Endothelial cell of umbilical vein (primary cell): ENCODE measurements around the gene WAPL.

Source experiments
- EZH2 ChIP-seq: IDR thresholded peaks from 2 replicates; pipeline ENCODE4 v1.6.1; 2012; ENCODE audit warnings: borderline replicate concordance, low read depth, mild to moderate bottlenecking, moderate library complexity, low read length, inconsistent platforms; ENCODE audit not compliant: severe bottlenecking
- MYC ChIP-seq: IDR thresholded peaks from one replicate; pipeline ENCODE4 v1.6.1; 2011; ENCODE audit warnings: mild to moderate bottlenecking, low read depth, low read length
- POLR2A ChIP-seq: IDR thresholded peaks from 2 replicates; pipeline ENCODE4 v1.6.1; 2012; ENCODE audit warnings: low read depth, mild to moderate bottlenecking, control low read depth, low read length
- POLR2AphosphoS5 ChIP-seq: IDR thresholded peaks from 2 replicates; pipeline ENCODE4 v1.6.1; 2012; ENCODE audit warnings: low read depth, mild to moderate bottlenecking, control low read depth, low read length, moderate library complexity; ENCODE audit not compliant: insufficient read depth
- TF ChIP-seq, protein P1 (sequence below), 2 donors: IDR thresholded peaks; 1 replicate in 1 of 2; 2 replicates in 1 of 2; pipeline ENCODE4 v1.5.1; 2011; ENCODE audit warnings: low read length in 2 of 2, mild to moderate bottlenecking in 2 of 2, moderate library complexity in 2 of 2, control low read depth in 1 of 2, inconsistent platforms in 1 of 2, low read depth in 1 of 2; ENCODE audit not compliant: insufficient read depth in 1 of 2; ENCODE audit errors: extremely low read depth in 1 of 2

DNA sequence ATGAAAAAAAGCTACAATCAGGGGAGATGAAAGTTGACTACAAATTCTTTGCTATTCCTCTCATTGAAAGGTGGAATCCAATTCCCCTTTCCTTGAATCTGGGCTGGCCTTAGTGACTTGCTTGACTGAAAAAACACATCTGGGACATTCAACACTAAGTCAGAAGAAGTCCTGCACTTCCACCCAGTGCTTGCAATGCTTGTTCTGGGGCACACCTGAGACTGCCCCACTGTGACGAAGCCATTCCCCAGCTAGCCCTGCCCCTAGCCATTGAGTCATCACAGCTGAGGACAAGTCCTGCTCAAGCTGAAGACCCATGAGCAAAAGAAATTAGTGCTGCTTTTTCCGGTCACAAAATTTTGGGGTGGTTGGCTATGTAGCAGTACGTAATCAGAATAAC lies 135.8 kb downstream of the WAPL start:
- TF ChIP-seq, protein P1, sequence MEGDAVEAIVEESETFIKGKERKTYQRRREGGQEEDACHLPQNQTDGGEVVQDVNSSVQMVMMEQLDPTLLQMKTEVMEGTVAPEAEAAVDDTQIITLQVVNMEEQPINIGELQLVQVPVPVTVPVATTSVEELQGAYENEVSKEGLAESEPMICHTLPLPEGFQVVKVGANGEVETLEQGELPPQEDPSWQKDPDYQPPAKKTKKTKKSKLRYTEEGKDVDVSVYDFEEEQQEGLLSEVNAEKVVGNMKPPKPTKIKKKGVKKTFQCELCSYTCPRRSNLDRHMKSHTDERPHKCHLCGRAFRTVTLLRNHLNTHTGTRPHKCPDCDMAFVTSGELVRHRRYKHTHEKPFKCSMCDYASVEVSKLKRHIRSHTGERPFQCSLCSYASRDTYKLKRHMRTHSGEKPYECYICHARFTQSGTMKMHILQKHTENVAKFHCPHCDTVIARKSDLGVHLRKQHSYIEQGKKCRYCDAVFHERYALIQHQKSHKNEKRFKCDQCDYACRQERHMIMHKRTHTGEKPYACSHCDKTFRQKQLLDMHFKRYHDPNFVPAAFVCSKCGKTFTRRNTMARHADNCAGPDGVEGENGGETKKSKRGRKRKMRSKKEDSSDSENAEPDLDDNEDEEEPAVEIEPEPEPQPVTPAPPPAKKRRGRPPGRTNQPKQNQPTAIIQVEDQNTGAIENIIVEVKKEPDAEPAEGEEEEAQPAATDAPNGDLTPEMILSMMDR (IDR thresholded peaks at IDR 0.05; ENCODE audit: extremely low read depth in 1 of 2, insufficient read depth in 1 of 2, low read depth in 1 of 2, low read length in 2 of 2), result no peak
- no peak for TF ChIP-seq POLR2AphosphoS5
- TF ChIP-seq POLR2A, result no peak
- TF ChIP-seq EZH2, result no peak
- TF ChIP-seq MYC, result no peak
